ENCODE measurements around the gene CCDC154. TPM values are rescaled to one million over a fixed set of nuclear protein-coding genes. Genes with fewer than 3 reads are reported as not detected.

CCDC154 gene
- total and polyA plus RNA-seq, 8 donors, result 0.59 to 7.8 (median 2.1) TPM

DNA sequence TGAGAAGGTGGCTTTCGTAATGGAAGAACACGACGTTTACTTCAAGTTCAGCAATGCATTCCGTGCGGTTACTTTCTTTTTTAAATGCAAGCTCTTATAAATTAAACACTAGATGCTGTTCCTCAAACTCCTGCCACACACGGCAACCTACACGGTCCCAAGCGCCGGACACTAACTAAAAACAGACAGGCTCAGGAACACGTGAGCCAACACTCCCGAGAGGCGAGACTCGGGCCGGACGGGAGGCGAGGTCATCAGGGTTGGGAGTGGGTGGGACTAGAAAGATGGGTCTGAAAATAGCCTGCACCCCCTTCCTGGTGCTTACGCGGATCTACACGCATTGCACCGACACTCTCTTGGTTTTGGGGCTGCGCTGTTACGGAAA is 24.1 kb upstream of the CCDC154 start:
- FAIRE-seq, result no peak
- H3K4me3 ChIP-seq, result no peak overlapping the region
- peak in 1 of 6 donors; percentile 35 for DNase-seq
- H3K27me3 ChIP-seq, result no peaks in the 10 kb centered on the region
- 89 to 91% methylated on average over 22 of the region's 22 CpGs for WGBS, 2 donors
- intact Hi-C loops (cut with DNase I), result no loop called here
- TF ChIP-seq, protein P1, sequence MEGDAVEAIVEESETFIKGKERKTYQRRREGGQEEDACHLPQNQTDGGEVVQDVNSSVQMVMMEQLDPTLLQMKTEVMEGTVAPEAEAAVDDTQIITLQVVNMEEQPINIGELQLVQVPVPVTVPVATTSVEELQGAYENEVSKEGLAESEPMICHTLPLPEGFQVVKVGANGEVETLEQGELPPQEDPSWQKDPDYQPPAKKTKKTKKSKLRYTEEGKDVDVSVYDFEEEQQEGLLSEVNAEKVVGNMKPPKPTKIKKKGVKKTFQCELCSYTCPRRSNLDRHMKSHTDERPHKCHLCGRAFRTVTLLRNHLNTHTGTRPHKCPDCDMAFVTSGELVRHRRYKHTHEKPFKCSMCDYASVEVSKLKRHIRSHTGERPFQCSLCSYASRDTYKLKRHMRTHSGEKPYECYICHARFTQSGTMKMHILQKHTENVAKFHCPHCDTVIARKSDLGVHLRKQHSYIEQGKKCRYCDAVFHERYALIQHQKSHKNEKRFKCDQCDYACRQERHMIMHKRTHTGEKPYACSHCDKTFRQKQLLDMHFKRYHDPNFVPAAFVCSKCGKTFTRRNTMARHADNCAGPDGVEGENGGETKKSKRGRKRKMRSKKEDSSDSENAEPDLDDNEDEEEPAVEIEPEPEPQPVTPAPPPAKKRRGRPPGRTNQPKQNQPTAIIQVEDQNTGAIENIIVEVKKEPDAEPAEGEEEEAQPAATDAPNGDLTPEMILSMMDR (IDR thresholded peaks at IDR 0.05), result no peak
- H3K36me3 ChIP-seq, result no peaks in the 10 kb centered on the region
- H3K4me1 ChIP-seq, result peaks cover 0 to 1% (median 0%) of the 10 kb centered on the region in 3 donors
- ATAC-seq, result no peak
- no peak overlapping the region for H3K27ac ChIP-seq
- no peaks in the 10 kb centered on the region for H3K9me3 ChIP-seq

DNA sequence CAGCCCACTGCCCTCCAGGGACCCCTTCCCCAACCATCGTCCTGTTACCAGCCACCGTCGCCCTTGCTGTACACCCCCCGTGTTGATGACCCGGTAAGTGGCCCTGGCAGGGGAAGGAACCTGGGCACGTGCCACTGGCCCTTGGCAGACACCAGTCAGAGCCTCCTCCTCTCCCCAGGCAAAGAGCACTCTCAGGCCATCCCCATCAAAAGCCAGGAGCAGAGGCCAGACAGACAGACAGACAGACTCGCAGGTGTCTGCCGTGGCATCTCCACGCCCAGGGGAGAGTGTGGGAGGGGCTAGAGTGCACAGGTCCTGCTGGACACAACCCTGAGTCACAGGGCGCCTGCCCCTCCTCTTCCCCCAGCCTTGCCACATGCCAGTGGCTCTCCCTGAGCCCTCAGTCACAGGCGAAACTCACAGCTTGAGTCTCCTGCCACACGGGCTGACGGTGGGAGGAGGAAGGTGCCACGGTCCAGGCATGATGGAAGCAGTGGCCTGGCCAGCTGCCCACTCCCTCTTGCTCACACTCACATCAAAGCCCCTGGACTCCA is 22.7 kb upstream of the CCDC154 start:
- peak in 1 of 4 donors; percentile 19 for ATAC-seq
- peak in 2 of 6 donors; percentile 43 to 67 for DNase-seq

DNA sequence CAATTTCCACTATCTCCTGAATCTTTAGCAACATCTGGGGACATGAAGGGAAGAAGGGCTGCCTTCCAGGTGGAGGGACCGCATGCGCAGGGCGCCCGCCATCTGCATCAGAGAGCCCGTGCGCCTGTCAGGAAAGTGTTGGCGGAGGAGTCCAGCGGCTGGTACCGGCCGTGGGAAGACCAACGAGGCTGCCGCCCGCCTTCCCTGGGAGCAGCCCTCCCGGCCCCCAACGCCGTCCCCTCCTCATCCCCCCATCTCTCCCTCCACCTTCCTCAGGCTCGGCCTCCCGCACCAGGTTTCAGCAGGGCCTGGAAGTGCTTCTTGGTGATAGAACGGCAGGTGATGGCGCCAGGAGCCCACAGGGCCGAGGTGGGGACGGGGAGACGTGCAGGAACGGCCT is 21.7 kb upstream of the CCDC154 start:
- TF ChIP-seq, protein P1 (IDR thresholded peaks at IDR 0.05), result no peak
- Histone ChIP-seq H3K4me3 (no peak overlapping the region), H3K36me3 (peaks cover 0 to 2% (median 0%) of the 10 kb centered on the region in 3 donors), H3K27ac (no peak overlapping the region), H3K9me3 (no peaks in the 10 kb centered on the region), H3K4me1 (no peaks in the 10 kb centered on the region), H3K27me3 (no peaks in the 10 kb centered on the region)
- WGBS, 2 donors, result 90 to 93% methylated on average over 24 of the region's 24 CpGs
- no peak for FAIRE-seq
- ATAC-seq, result no peak
- intact Hi-C loops (cut with DNase I), result no loop called here
- peak in 2 of 6 donors; percentile 50 to 60 for DNase-seq

More for the DNA sequence above, 22.7 kb upstream of the CCDC154 start:
- no peak for FAIRE-seq
- WGBS, 2 donors, result 78 to 83% methylated on average over 12 to 14 of the region's 14 CpGs
- no peaks in the 10 kb centered on the region for H3K9me3 ChIP-seq
- no peak overlapping the region for H3K27ac ChIP-seq
- TF ChIP-seq, protein P1 (IDR thresholded peaks at IDR 0.05), result no peak
- no peaks in the 10 kb centered on the region for H3K27me3 ChIP-seq
- H3K4me3 ChIP-seq, result no peak overlapping the region
- no peaks in the 10 kb centered on the region for H3K4me1 ChIP-seq
- intact Hi-C loops (cut with DNase I), result no loop called here
- H3K36me3 ChIP-seq, result no peaks in the 10 kb centered on the region

DNA sequence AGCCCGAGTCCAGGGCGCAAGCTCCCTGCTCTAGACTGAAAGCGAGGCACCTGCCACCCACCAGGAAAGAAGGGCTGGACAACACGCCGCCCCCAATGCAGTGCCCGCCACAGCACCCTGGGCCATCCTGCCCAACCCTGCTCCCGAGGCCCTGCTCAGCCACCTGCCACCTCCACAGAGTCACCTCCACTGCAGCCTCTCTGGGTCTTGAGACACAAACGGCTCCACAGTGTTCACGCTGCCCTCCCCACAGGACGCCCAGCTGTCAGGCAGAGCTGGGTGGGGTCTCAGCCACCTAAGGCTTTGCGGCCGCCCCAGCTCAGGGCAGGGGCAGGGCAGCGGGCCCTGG is 21.2 kb upstream of the CCDC154 start:
- no peaks in the 10 kb centered on the region for H3K9me3 ChIP-seq
- H3K4me1 ChIP-seq, result no peaks in the 10 kb centered on the region
- DNase-seq (peak in 1 of 6 donors; percentile 56), ATAC-seq (no peak), FAIRE-seq (no peak)
- TF ChIP-seq, protein P1 (IDR thresholded peaks at IDR 0.05), result no peak
- no peak overlapping the region for H3K27ac ChIP-seq
- H3K27me3 ChIP-seq, result no peaks in the 10 kb centered on the region
- no peak overlapping the region for H3K4me3 ChIP-seq
- intact Hi-C loops (cut with DNase I), result no loop called here
- 90 to 94% methylated on average over 13 of the region's 13 CpGs for WGBS, 2 donors
- peaks cover 0 to 7% (median 0%) of the 10 kb centered on the region in 3 donors for H3K36me3 ChIP-seq

DNA sequence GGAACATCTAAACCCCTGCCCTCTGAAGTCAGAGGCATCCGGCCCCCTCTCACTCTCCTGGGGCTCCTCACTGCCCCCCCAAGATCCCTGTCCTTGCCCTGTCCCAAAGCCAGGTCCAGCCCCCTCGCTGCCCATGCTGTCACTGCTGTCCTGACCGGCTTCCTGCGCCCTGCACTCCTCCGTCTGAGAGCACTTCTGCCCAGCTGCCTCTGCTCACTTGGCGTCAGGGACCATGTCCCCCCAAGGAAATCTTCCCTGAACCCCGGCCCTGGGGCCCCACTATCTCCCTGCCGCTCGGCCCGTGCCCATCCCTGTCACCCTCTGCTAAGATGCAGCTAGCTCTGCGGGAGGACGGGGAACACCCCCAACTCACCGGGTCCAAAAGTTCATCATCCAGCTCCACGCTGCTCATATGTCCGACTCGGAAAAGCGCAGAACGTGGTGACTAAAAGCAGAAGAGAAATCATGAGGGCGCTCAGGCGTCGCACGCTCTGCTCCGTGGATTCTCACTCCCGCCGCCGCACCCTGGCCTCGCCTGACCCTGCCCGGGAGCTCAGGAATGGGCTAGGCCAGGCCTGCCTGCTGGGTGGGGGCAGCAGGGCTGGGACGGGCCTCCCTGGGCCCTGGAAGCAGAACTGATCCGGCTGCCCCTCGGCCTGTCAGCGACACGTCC is 20.7 kb upstream of the CCDC154 start:
- intact Hi-C loops (cut with DNase I), result no loop called here
- DNase-seq (peak in 2 of 6 donors; percentile 38 to 61), FAIRE-seq (no peak), ATAC-seq (no peak)
- Histone ChIP-seq H3K4me1 (no peaks in the 10 kb centered on the region), H3K27ac (no peak overlapping the region), H3K27me3 (no peaks in the 10 kb centered on the region), H3K9me3 (no peaks in the 10 kb centered on the region), H3K4me3 (no peak overlapping the region), H3K36me3 (peaks cover 0 to 13% (median 0%) of the 10 kb centered on the region in 3 donors)
- TF ChIP-seq, protein P1 (IDR thresholded peaks at IDR 0.05), result no peak
- 91% methylated on average over 33 of the region's 33 CpGs for WGBS, 2 donors
